Neuronal stem cell (in vitro differentiated cells): ENCODE measurements around the gene SVIL.
"Not testable (repeated sequence)": the region's sequence is repeated elsewhere in the genome, so short reads cannot be mapped to it uniquely, and the experiment has no call there.

ENCODE experiments used
- DNase-seq: peaks from one replicate; pipeline ENCODE4 v3.0.0-alpha.2; 2013; ENCODE audit warnings: low spot score
- H2AFZ ChIP-seq: one replicate; pipeline ENCODE4 v1.6.1; 2013; ENCODE audit warnings: mild to moderate bottlenecking, low read length, inconsistent platforms
- H2AK5ac ChIP-seq: 2 replicates; pipeline ENCODE4 v1.6.1; 2013; ENCODE audit warnings: low read depth, mild to moderate bottlenecking, inconsistent platforms, low read length, moderate library complexity, mixed read lengths
- H2BK120ac ChIP-seq: 2 replicates; pipeline ENCODE4 v1.6.1; 2013; ENCODE audit warnings: low read depth, mild to moderate bottlenecking, inconsistent platforms, low read length, moderate library complexity, mixed read lengths
- H2BK12ac ChIP-seq: one replicate; pipeline ENCODE4 v1.6.1; 2013; ENCODE audit warnings: low read length, inconsistent platforms
- H2BK15ac ChIP-seq: 2 replicates; pipeline ENCODE4 v1.6.1; 2013; ENCODE audit warnings: mild to moderate bottlenecking, low read length, inconsistent platforms, mixed read lengths
- H2BK5ac ChIP-seq: one replicate; pipeline ENCODE4 v1.6.1; 2013; ENCODE audit warnings: inconsistent platforms, mild to moderate bottlenecking, low read length, moderate library complexity
- H3K14ac ChIP-seq: one replicate; pipeline ENCODE4 v1.6.1; 2013; ENCODE audit warnings: low read length, inconsistent platforms
- H3K18ac ChIP-seq: 2 replicates; pipeline ENCODE4 v1.6.1; 2013; ENCODE audit warnings: low read length, inconsistent platforms
- H3K23ac ChIP-seq: 2 replicates; pipeline ENCODE4 v1.6.1; 2013; ENCODE audit warnings: low read depth, mild to moderate bottlenecking, mixed read lengths, low read length, inconsistent platforms; ENCODE audit not compliant: poor library complexity
- H3K27ac ChIP-seq: replicated peaks from 3 replicates; pipeline ENCODE4 v1.5.1; 2013; ENCODE audit warnings: low read length, inconsistent platforms
- H3K27me3 ChIP-seq, 3 experiments: 2 replicates each; pipeline ENCODE4 v1.6.1; 2013; ENCODE audit warnings: low read length in 3 of 3, mild to moderate bottlenecking in 2 of 3, inconsistent platforms in 1 of 3, low read depth in 1 of 3, mixed read lengths in 1 of 3, moderate library complexity in 1 of 3; ENCODE audit not compliant: control insufficient read depth in 3 of 3, insufficient read depth in 3 of 3
- H3K36me3 ChIP-seq, 2 donors: replicated peaks in 1 of 2; 2 replicates each; pipeline ENCODE4 v1.6.1; 2013; ENCODE audit warnings: low read length in 2 of 2; ENCODE audit not compliant: control insufficient read depth in 2 of 2, insufficient read depth in 2 of 2
- H3K4ac ChIP-seq: 2 replicates; pipeline ENCODE4 v1.6.1; 2013; ENCODE audit warnings: inconsistent platforms, mild to moderate bottlenecking, low read length, moderate library complexity
- H3K4me1 ChIP-seq, 2 donors: 1 replicate in 1 of 2; 2 replicates in 1 of 2; pipeline ENCODE4 v1.6.1; 2013; ENCODE audit warnings: low read length in 2 of 2, low read depth in 1 of 2; ENCODE audit not compliant: control insufficient read depth in 2 of 2, insufficient read depth in 1 of 2
- H3K4me2 ChIP-seq: one replicate; pipeline ENCODE4 v1.6.1; 2013; ENCODE audit warnings: mild to moderate bottlenecking, low read length, inconsistent platforms; ENCODE audit not compliant: insufficient read depth, poor library complexity, severe bottlenecking
- H3K4me3 ChIP-seq, 2 donors: 2 replicates each; pipeline ENCODE4 v1.5.1; 2013; ENCODE audit warnings: low read length in 2 of 2, mild to moderate bottlenecking in 2 of 2, inconsistent platforms in 1 of 2, moderate library complexity in 1 of 2
- H3K79me1 ChIP-seq: one replicate; pipeline ENCODE4 v1.6.1; 2013; ENCODE audit warnings: low read depth, mild to moderate bottlenecking, inconsistent platforms, low read length, moderate library complexity
- H3K9ac ChIP-seq: one replicate; pipeline ENCODE4 v1.6.1; 2013; ENCODE audit warnings: mild to moderate bottlenecking, low read depth, low read length, inconsistent platforms; ENCODE audit not compliant: poor library complexity
- H3K9me3 ChIP-seq, 2 donors: replicated peaks in 1 of 2; 2 replicates each; pipeline versions ENCODE3 to v1.6.1; 2013; ENCODE audit warnings: low read length in 2 of 2, mild to moderate bottlenecking in 2 of 2, inconsistent platforms in 1 of 2, low read depth in 1 of 2, mixed read lengths in 1 of 2, moderate library complexity in 1 of 2; ENCODE audit not compliant: control insufficient read depth in 2 of 2, insufficient read depth in 1 of 2
- H4K8ac ChIP-seq: one replicate; pipeline ENCODE4 v1.6.1; 2013; ENCODE audit warnings: low read depth, mild to moderate bottlenecking, inconsistent platforms, low read length, moderate library complexity
- H4K91ac ChIP-seq: one replicate; pipeline ENCODE4 v1.6.1; 2013; ENCODE audit warnings: low read length, low read depth, mild to moderate bottlenecking, inconsistent platforms; ENCODE audit not compliant: poor library complexity
- WGBS, 2 donors: extraction: QIAGEN DNeasy Blood & Tissue Kit; methylation state at CpG; one replicate each; pipeline ENCODE4 v1.1.7; 2013; ENCODE audit warnings: missing lambda C conversion rate in 2 of 2, mixed read lengths in 1 of 2; ENCODE audit not compliant: insufficient read length in 2 of 2, insufficient replicate concordance in 1 of 2; ENCODE audit errors: extremely low coverage in 2 of 2; 5-methylcytosine and 5-hydroxymethylcytosine counted together

The SVIL gene

GRCh38 chr10:29608062-29608461, 26.7 kb downstream of the SVIL start:
- H4K8ac ChIP-seq: no peak overlapping the region
- no CpG with 5 or more reads among the region's 4 CpGs for WGBS, 2 donors
- no peak overlapping the region for H3K4me2 ChIP-seq
- no peak overlapping the region for H3K4me3 ChIP-seq
- no peak overlapping the region for H2AFZ ChIP-seq
- H3K18ac ChIP-seq: peak overlapping the region; percentile 48
- H3K27ac ChIP-seq: no peak overlapping the region
- no peak overlapping the region for H2AK5ac ChIP-seq
- H3K14ac ChIP-seq: no peak overlapping the region
- peaks cover 8 to 14% of the 10 kb centered on the region in 2 donors for H3K9me3 ChIP-seq
- H3K79me1 ChIP-seq: peaks cover 6% of the 10 kb centered on the region
- no peak overlapping the region for H2BK15ac ChIP-seq
- H2BK5ac ChIP-seq: no peak overlapping the region
- H3K36me3 ChIP-seq: peaks cover 0 to 5% of the 10 kb centered on the region in 2 donors
- H3K4me1 ChIP-seq: peaks cover 0 to 6% of the 10 kb centered on the region in 2 donors
- no peak overlapping the region for H2BK120ac ChIP-seq
- no peak overlapping the region for H4K91ac ChIP-seq
- no peak overlapping the region for H3K9ac ChIP-seq
- no peak overlapping the region for H3K4ac ChIP-seq
- H3K27me3 ChIP-seq: no peaks in the 10 kb centered on the region
- no peak overlapping the region for H3K23ac ChIP-seq
- H2BK12ac ChIP-seq: no peak overlapping the region
- DNase-seq: no peak

- Histone ChIP-seq H3K14ac (no peak overlapping the region), H2BK120ac (no peak overlapping the region), H3K4me1 (peaks cover 0 to 7% of the 10 kb centered on the region in 2 donors), H4K91ac (no peak overlapping the region), H3K27me3 (no peaks in the 10 kb centered on the region), H3K23ac (no peak overlapping the region), H2AK5ac (no peak overlapping the region), H3K4me2 (no peak overlapping the region), H3K36me3 (peaks cover 0 to 5% of the 10 kb centered on the region in 2 donors), H3K9ac (no peak overlapping the region), H3K9me3 (peaks cover 8 to 14% of the 10 kb centered on the region in 2 donors), H3K79me1 (peaks cover 6% of the 10 kb centered on the region), H2AFZ (no peak overlapping the region), H3K4me3 (no peak overlapping the region), H4K8ac (no peak overlapping the region), H2BK12ac (no peak overlapping the region), H2BK15ac (no peak overlapping the region), H3K4ac (no peak overlapping the region), H2BK5ac (no peak overlapping the region), H3K27ac (no peak overlapping the region), H3K18ac (no peak overlapping the region)
- no peak for DNase-seq
- WGBS, 2 donors: no CpG with 5 or more reads among the region's 4 CpGs
These were observed 27.2 kb downstream of the SVIL start for GRCh38 chr10:29607576-29607975.

- H3K23ac ChIP-seq, H2AFZ ChIP-seq, H2BK15ac ChIP-seq, H3K27ac ChIP-seq, H3K14ac ChIP-seq, H3K9ac ChIP-seq, H3K79me1 ChIP-seq, H2BK12ac ChIP-seq, H3K18ac ChIP-seq, H3K4me2 ChIP-seq, H3K4me1 ChIP-seq, H3K4ac ChIP-seq, H3K4me3 ChIP-seq, H2AK5ac ChIP-seq, H2BK120ac ChIP-seq, H3K36me3 ChIP-seq, H4K8ac ChIP-seq, H4K91ac ChIP-seq, DNase-seq, H2BK5ac ChIP-seq, H3K27me3 ChIP-seq: not testable (repeated sequence)
- WGBS, 2 donors: no CpG with 5 or more reads among the region's 7 CpGs
- H3K9me3 ChIP-seq: peaks cover 8 to 14% of the 10 kb centered on the region in 2 donors
These were observed 28.1 kb downstream of the SVIL start for GRCh38 chr10:29606693-29607092.

- no peak for DNase-seq
- no peak overlapping the region for H2BK12ac ChIP-seq
- H3K4me2 ChIP-seq: no peak overlapping the region
- H3K36me3 ChIP-seq: peaks cover 0 to 4% of the 10 kb centered on the region in 2 donors
- WGBS, 2 donors: no CpG with 5 or more reads among the region's 9 CpGs
- H3K4me1 ChIP-seq: peaks cover 3 to 7% of the 10 kb centered on the region in 2 donors
- no peak overlapping the region for H4K8ac ChIP-seq
- no peak overlapping the region for H3K14ac ChIP-seq
- H3K9me3 ChIP-seq: peaks cover 6 to 9% of the 10 kb centered on the region in 2 donors
- no peak overlapping the region for H2BK120ac ChIP-seq
- no peak overlapping the region for H2AFZ ChIP-seq
- no peak overlapping the region for H3K4me3 ChIP-seq
- peaks cover 2% of the 10 kb centered on the region for H3K79me1 ChIP-seq
- no peak overlapping the region for H3K4ac ChIP-seq
- H2BK5ac ChIP-seq: no peak overlapping the region
- H3K27me3 ChIP-seq: no peaks in the 10 kb centered on the region
- no peak overlapping the region for H3K18ac ChIP-seq
- H2BK15ac ChIP-seq: no peak overlapping the region
- no peak overlapping the region for H3K27ac ChIP-seq
- H2AK5ac ChIP-seq: no peak overlapping the region
- no peak overlapping the region for H4K91ac ChIP-seq
- H3K23ac ChIP-seq: no peak overlapping the region
- no peak overlapping the region for H3K9ac ChIP-seq
These were observed 30.4 kb downstream of the SVIL start for GRCh38 chr10:29604291-29604825.
